Parathyroid adenoma (tissue), 2 donors: ENCODE results near the gene SLC8A1.

Source experiments
- H2AFZ ChIP-seq: fragments of 300-600 bp; sonication (generic); one replicate; pipeline ENCODE4 v1.7.0; 2017; ENCODE audit warnings: antibody characterized with exemption, mild to moderate bottlenecking
- H3K27ac ChIP-seq: fragments of 300-600 bp; sonication (generic); one replicate; pipeline ENCODE4 v1.7.0; 2017
- H3K27me3 ChIP-seq: fragments of 300-600 bp; sonication (generic); one replicate; pipeline ENCODE4 v1.7.0; 2017; ENCODE audit warnings: low read length; ENCODE audit not compliant: control insufficient read depth, insufficient read depth
- H3K36me3 ChIP-seq: fragments of 300-600 bp; sonication (generic); one replicate; pipeline ENCODE4 v1.7.0; 2017; ENCODE audit warnings: low read length; ENCODE audit not compliant: control insufficient read depth, insufficient read depth
- H3K4me1 ChIP-seq: fragments of 300-600 bp; sonication (generic); one replicate; pipeline ENCODE4 v1.7.0; 2017; ENCODE audit warnings: control low read depth
- H3K4me2 ChIP-seq: fragments of 300-600 bp; sonication (generic); one replicate; pipeline ENCODE4 v1.7.0; 2017; ENCODE audit warnings: low read length
- H3K4me3 ChIP-seq: fragments of 300-600 bp; sonication (generic); one replicate; pipeline ENCODE4 v1.7.0; 2017; ENCODE audit warnings: low read depth, low read length
- H3K79me2 ChIP-seq: fragments of 300-600 bp; sonication (generic); one replicate; pipeline ENCODE4 v1.7.0; 2017; ENCODE audit warnings: control low read depth
- H3K9ac ChIP-seq: fragments of 300-600 bp; sonication (generic); one replicate; pipeline ENCODE4 v1.7.0; 2017; ENCODE audit warnings: mild to moderate bottlenecking
- H3K9me3 ChIP-seq: fragments of 300-600 bp; sonication (generic); one replicate; pipeline ENCODE4 v1.7.0; 2017; ENCODE audit warnings: low read length; ENCODE audit not compliant: control insufficient read depth
- CTCF ChIP-seq: fragments of 300-600 bp; sonication (generic); IDR thresholded peaks from one replicate; pipeline ENCODE4 v1.7.0; 2017; ENCODE audit warnings: antibody characterized with exemption, mild to moderate bottlenecking
- donor health status: primary hyperparathyroidism.

The SLC8A1 gene

GRCh38 chr2:40466332-40466906 is 14.5 kb upstream of the SLC8A1 start:
- no peak overlapping the region for H2AFZ ChIP-seq
- no peak overlapping the region for H3K9ac ChIP-seq
- H3K27ac ChIP-seq = no peak overlapping the region
- no peaks in the 10 kb centered on the region for H3K79me2 ChIP-seq
- no peak for TF ChIP-seq CTCF
- H3K27me3 ChIP-seq = no peaks in the 10 kb centered on the region
- no peak overlapping the region for H3K4me2 ChIP-seq
- H3K4me1 ChIP-seq = no peaks in the 10 kb centered on the region
- H3K9me3 ChIP-seq = no peaks in the 10 kb centered on the region
- no peaks in the 10 kb centered on the region for H3K36me3 ChIP-seq
- no peak overlapping the region for H3K4me3 ChIP-seq

- no peak for TF ChIP-seq CTCF
- Histone ChIP-seq H3K9me3 (no peaks in the 10 kb centered on the region), H3K36me3 (no peaks in the 10 kb centered on the region), H3K27me3 (no peaks in the 10 kb centered on the region), H3K9ac (no peak overlapping the region), H3K4me1 (no peaks in the 10 kb centered on the region), H3K27ac (no peak overlapping the region), H3K79me2 (no peaks in the 10 kb centered on the region), H2AFZ (no peak overlapping the region), H3K4me2 (no peak overlapping the region), H3K4me3 (no peak overlapping the region)
Observed at GRCh38 chr2:40463112-40463511, 11.2 kb upstream of the SLC8A1 start.

- TF ChIP-seq CTCF = no peak
- Histone ChIP-seq H3K79me2 (no peaks in the 10 kb centered on the region), H2AFZ (no peak overlapping the region), H3K9me3 (no peaks in the 10 kb centered on the region), H3K36me3 (no peaks in the 10 kb centered on the region), H3K4me3 (no peak overlapping the region), H3K27me3 (no peaks in the 10 kb centered on the region), H3K9ac (no peak overlapping the region), H3K4me1 (no peaks in the 10 kb centered on the region), H3K27ac (no peak overlapping the region), H3K4me2 (no peak overlapping the region)
Observed at GRCh38 chr2:40458271-40458794, 6.4 kb upstream of the SLC8A1 start.

- H3K79me2 ChIP-seq = no peaks in the 10 kb centered on the region
- no peaks in the 10 kb centered on the region for H3K27me3 ChIP-seq
- no peaks in the 10 kb centered on the region for H3K9me3 ChIP-seq
- TF ChIP-seq CTCF = no peak
- H3K36me3 ChIP-seq = no peaks in the 10 kb centered on the region
- no peak overlapping the region for H3K4me3 ChIP-seq
- no peak overlapping the region for H3K27ac ChIP-seq
- no peak overlapping the region for H2AFZ ChIP-seq
- no peak overlapping the region for H3K4me2 ChIP-seq
- no peaks in the 10 kb centered on the region for H3K4me1 ChIP-seq
- H3K9ac ChIP-seq = no peak overlapping the region
Observed at GRCh38 chr2:40457837-40458236, 5.9 kb upstream of the SLC8A1 start.

- no peak overlapping the region for H3K9ac ChIP-seq
- no peak overlapping the region for H3K27ac ChIP-seq
- H3K27me3 ChIP-seq = no peaks in the 10 kb centered on the region
- H3K4me3 ChIP-seq = no peak overlapping the region
- no peak overlapping the region for H2AFZ ChIP-seq
- no peaks in the 10 kb centered on the region for H3K79me2 ChIP-seq
- no peak for TF ChIP-seq CTCF
- no peak overlapping the region for H3K4me2 ChIP-seq
- no peaks in the 10 kb centered on the region for H3K4me1 ChIP-seq
- no peaks in the 10 kb centered on the region for H3K36me3 ChIP-seq
- H3K9me3 ChIP-seq = no peaks in the 10 kb centered on the region
Observed at GRCh38 chr2:40457366-40457765, 5.5 kb upstream of the SLC8A1 start.
